ENCODE data around the gene CTRB2. TPM values are rescaled to one million over a fixed set of nuclear protein-coding genes. Genes with fewer than 3 reads are reported as not detected.
A peak's percentile ranks its signal among the peaks of the same experiment; 100 is the strongest.
"Not testable (repeated sequence)": the region's sequence is repeated elsewhere in the genome, so short reads cannot be mapped to it uniquely, and the experiment has no call there.

Gene CTRB2
- total and polyA plus RNA-seq, 2 donors from 2014 or later = not detected

DNA sequence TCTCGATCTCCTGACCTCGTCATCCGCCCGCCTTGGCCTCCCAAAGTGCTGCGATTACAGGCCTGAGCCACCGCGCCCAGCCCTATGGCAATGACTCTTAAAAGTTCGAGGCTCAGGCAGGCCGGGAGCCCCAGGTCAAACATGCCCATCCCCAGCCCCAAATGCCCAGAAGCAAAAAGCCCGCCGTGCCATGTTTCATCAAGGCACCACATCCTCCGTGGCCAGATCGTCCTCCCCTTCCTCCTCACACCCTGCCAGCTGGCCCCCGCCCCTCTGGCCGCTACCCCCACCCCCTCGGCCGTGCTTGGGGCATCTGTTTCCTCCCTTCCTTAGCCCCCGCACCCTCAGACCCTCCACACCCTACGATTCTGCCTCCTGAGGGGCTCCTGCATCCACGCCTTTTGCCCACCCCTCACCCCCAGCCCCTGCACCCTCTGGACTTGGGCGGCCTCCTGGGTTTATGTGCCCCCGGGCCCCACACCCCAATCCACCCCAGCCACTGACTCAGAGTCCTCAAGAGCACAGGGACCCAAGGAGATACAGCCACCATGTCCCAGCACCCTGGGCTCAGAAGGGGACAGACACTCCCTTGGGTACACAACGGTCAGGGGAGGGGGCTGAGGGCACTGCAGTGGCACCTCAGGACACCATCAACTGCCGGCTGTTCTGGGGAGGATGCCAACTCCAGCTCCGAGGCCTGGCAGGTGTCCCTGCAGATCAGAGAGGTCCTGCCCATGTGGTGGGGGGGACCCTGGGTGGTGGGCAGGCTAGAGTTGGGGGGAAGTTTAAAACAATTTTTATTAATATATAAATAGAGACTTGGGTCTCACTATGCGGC is 18.9 kb upstream of the CTRB2 start:
- H3K4me1 ChIP-seq (ENCODE audit: control insufficient read depth in 2 of 3, insufficient read depth in 2 of 3, low read depth in 1 of 3, low read length in 3 of 3) = peaks cover 0 to 9% (median 8%) of the 10 kb centered on the region in 3 donors
- no peak overlapping the region for H3K4me3 ChIP-seq (ENCODE audit: low read length in 3 of 3)
- H3K9ac ChIP-seq (ENCODE audit: low read length in 3 of 3) = no peak overlapping the region
- peaks cover 0 to 15% (median 7%) of the 10 kb centered on the region in 3 donors for H3K36me3 ChIP-seq (ENCODE audit: control insufficient read depth in 2 of 3, insufficient read depth in 3 of 3, low read length in 3 of 3)
- DNase-seq = peak in 2 of 5 donors; percentile 44 to 53
- intact Hi-C loops (cut with DNase I) = no loop called here
- TF ChIP-seq, protein P1, sequence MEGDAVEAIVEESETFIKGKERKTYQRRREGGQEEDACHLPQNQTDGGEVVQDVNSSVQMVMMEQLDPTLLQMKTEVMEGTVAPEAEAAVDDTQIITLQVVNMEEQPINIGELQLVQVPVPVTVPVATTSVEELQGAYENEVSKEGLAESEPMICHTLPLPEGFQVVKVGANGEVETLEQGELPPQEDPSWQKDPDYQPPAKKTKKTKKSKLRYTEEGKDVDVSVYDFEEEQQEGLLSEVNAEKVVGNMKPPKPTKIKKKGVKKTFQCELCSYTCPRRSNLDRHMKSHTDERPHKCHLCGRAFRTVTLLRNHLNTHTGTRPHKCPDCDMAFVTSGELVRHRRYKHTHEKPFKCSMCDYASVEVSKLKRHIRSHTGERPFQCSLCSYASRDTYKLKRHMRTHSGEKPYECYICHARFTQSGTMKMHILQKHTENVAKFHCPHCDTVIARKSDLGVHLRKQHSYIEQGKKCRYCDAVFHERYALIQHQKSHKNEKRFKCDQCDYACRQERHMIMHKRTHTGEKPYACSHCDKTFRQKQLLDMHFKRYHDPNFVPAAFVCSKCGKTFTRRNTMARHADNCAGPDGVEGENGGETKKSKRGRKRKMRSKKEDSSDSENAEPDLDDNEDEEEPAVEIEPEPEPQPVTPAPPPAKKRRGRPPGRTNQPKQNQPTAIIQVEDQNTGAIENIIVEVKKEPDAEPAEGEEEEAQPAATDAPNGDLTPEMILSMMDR (IDR thresholded peaks at IDR 0.05; ENCODE audit: borderline replicate concordance, extremely low read depth, insufficient read depth) = no peak
- no peak for FAIRE-seq
- H3K27ac ChIP-seq (ENCODE audit: low read depth in 2 of 2, low read length in 2 of 2) = no peak overlapping the region
- H3K9me3 ChIP-seq (ENCODE audit: control insufficient read depth in 2 of 3, insufficient read depth in 1 of 3, low read length in 3 of 3) = no peaks in the 10 kb centered on the region
- H3K27me3 ChIP-seq (ENCODE audit: control insufficient read depth, insufficient read depth, low read length) = no peaks in the 10 kb centered on the region

DNA sequence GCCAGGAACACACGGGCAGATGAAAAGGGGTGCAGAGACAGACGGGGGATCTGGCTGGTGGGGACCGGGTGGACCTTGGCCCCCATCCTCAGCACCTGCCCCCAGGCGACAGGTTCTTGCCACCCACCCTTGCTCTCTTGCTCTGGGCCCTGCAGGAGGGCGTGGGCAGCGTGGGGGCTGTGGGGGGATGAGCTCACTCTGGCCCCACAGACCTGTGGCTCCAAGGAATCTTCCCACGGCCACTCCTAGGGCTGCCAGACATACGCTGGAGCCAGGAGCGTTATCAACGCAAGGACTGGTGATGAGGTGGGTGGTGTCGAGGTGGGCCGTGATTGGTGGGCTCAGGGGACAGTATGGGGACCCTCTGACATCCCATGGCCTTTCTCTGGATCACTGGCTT is 18.1 kb upstream of the CTRB2 start:
- Histone ChIP-seq H3K9ac (ENCODE audit: low read length in 3 of 3) (no peak overlapping the region), H3K27me3 (ENCODE audit: control insufficient read depth, insufficient read depth, low read length) (no peaks in the 10 kb centered on the region), H3K27ac (ENCODE audit: low read depth in 2 of 2, low read length in 2 of 2) (no peak overlapping the region), H3K4me1 (ENCODE audit: control insufficient read depth in 2 of 3, insufficient read depth in 2 of 3, low read depth in 1 of 3, low read length in 3 of 3) (peaks cover 0 to 3% (median 1%) of the 10 kb centered on the region in 3 donors), H3K36me3 (ENCODE audit: control insufficient read depth in 2 of 3, insufficient read depth in 3 of 3, low read length in 3 of 3) (peaks cover 0 to 15% (median 7%) of the 10 kb centered on the region in 3 donors), H3K4me3 (ENCODE audit: low read length in 3 of 3) (no peak overlapping the region), H3K9me3 (ENCODE audit: control insufficient read depth in 2 of 3, insufficient read depth in 1 of 3, low read length in 3 of 3) (no peaks in the 10 kb centered on the region)
- DNase-seq (peak in 1 of 5 donors; percentile 49), FAIRE-seq (no peak)
- intact Hi-C loops (cut with DNase I) = no loop called here
- TF ChIP-seq, protein P1 (IDR thresholded peaks at IDR 0.05; ENCODE audit: borderline replicate concordance, extremely low read depth, insufficient read depth) = no peak

DNA sequence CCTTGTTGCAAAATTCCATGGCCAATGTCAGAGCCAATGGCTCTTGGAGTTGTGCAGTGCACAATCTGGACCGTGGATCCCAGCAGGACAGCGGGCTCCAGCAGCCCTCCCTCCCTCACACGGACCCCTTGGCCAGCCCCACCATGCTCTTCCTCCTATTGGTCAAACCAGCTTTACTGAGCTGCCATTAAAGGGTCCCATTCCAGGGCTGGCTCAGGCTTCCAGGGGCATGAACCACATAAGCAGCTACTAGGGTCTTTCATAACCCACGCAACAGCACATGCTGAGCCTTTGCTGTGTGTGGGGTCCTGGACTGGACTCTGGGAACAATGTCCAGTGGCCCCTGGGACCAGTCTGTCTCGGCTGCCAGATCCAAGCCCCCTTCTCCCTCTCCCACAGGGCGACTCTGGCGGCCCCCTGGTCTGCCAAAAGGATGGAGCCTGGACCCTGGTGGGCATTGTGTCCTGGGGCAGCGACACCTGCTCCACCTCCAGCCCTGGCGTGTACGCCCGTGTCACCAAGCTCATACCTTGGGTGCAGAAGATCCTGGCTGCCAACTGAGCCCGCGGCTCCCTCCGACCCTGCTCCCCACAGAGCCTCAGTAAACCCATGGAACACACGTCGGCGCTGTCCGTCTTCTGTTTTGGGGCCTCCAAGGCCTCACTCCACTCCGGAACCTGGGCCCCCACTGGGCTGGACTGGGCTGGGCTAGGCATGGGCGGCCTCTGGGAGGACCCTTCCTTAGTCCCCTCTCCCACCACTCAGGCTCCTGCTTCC is 17.5 kb upstream of the CTRB2 start:
- Histone ChIP-seq H3K36me3 (ENCODE audit: control insufficient read depth in 2 of 3, insufficient read depth in 3 of 3, low read length in 3 of 3) (peaks cover 0 to 11% (median 6%) of the 10 kb centered on the region in 3 donors), H3K4me3 (ENCODE audit: low read length in 3 of 3) (no peak overlapping the region), H3K27me3 (ENCODE audit: control insufficient read depth, insufficient read depth, low read length) (no peaks in the 10 kb centered on the region), H3K4me1 (ENCODE audit: control insufficient read depth in 2 of 3, insufficient read depth in 2 of 3, low read depth in 1 of 3, low read length in 3 of 3) (no peaks in the 10 kb centered on the region), H3K27ac (ENCODE audit: low read depth in 2 of 2, low read length in 2 of 2) (no peak overlapping the region), H3K9me3 (ENCODE audit: control insufficient read depth in 2 of 3, insufficient read depth in 1 of 3, low read length in 3 of 3) (no peaks in the 10 kb centered on the region), H3K9ac (ENCODE audit: low read length in 3 of 3) (no peak overlapping the region)
- DNase-seq (peak in 1 of 5 donors; percentile 51), FAIRE-seq (no peak)
- intact Hi-C loops (cut with DNase I) = no loop called here
- TF ChIP-seq, protein P1 (IDR thresholded peaks at IDR 0.05; ENCODE audit: borderline replicate concordance, extremely low read depth, insufficient read depth) = no peak

DNA sequence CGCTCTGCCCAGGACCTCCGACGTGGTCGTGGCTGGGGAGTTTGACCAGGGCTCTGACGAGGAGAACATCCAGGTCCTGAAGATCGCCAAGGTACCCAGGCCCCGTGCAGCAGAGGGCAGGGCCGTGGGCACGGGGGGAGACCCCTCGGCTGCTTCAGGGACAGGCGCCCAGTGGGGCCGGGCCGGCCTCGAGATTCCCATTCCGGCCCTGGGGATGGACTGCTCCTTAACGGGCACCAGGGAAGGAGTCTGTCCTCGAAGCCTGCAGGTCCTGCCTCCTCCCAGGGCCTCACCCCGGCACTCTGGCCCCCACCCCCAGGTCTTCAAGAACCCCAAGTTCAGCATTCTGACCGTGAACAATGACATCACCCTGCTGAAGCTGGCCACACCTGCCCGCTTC is 16.2 kb upstream of the CTRB2 start:
- FAIRE-seq; intact Hi-C loops (cut with DNase I); H3K36me3 ChIP-seq (ENCODE audit: control insufficient read depth in 2 of 3, insufficient read depth in 3 of 3, low read length in 3 of 3); H3K27me3 ChIP-seq (ENCODE audit: control insufficient read depth, insufficient read depth, low read length); H3K9me3 ChIP-seq (ENCODE audit: control insufficient read depth in 2 of 3, insufficient read depth in 1 of 3, low read length in 3 of 3); H3K4me3 ChIP-seq (ENCODE audit: low read length in 3 of 3); DNase-seq; H3K9ac ChIP-seq (ENCODE audit: low read length in 3 of 3); H3K4me1 ChIP-seq (ENCODE audit: control insufficient read depth in 2 of 3, insufficient read depth in 2 of 3, low read depth in 1 of 3, low read length in 3 of 3); H3K27ac ChIP-seq (ENCODE audit: low read depth in 2 of 2, low read length in 2 of 2): not testable (repeated sequence)

Data from kidney (tissue), 14 donors.